ENCODE measurements around the gene MARCHF3. TPM values are rescaled to one million over a fixed set of nuclear protein-coding genes. Genes with fewer than 3 reads are reported as not detected.

MARCHF3 gene
- polyA plus RNA-seq, 2 of the 4 experiments (the other 2 are of a cell fraction) = 0.39 to 0.68 TPM

- TF ChIP-seq PBX3 (IDR thresholded peaks at IDR 0.05) = no peak
Measured at GRCh38 chr5:126965061-126965475, 65.3 kb downstream of the MARCHF3 start (continued).

- WGBS (ENCODE audit: missing lambda C conversion rate) = 90% methylated on average over 2 of the region's 2 CpGs
- no peak overlapping the region for H3K4me2 ChIP-seq
- H3K27ac ChIP-seq = no peak overlapping the region
- CTCF ChIA-PET = no interaction called here
- POLR2A ChIA-PET = no interaction called here
- no peak for FAIRE-seq
- no peak for DNase-seq (ENCODE audit: low read depth in 1 of 2, low spot score in 1 of 2)
- no peaks in the 10 kb centered on the region for H3K4me1 ChIP-seq
- no peak for TF ChIP-seq NFE2L2 (conservative IDR thresholded peaks at IDR 0.05; ENCODE audit: low read length)
- TF ChIP-seq NPAS2 (CRISPR knock-in tag; IDR thresholded peaks at IDR 0.05; ENCODE audit: borderline replicate concordance) = no peak
- no peak for TF ChIP-seq HMGXB4 (CRISPR knock-in tag; IDR thresholded peaks at IDR 0.05; ENCODE audit: borderline replicate concordance)
- TF ChIP-seq HOXA7 (CRISPR knock-in tag; IDR thresholded peaks at IDR 0.05) = no peak
- TF ChIP-seq ZC3H11A (IDR thresholded peaks at IDR 0.05) = no peak
- TF ChIP-seq TP53 (CRISPR knock-in tag; IDR thresholded peaks at IDR 0.05) = no peak
- TF ChIP-seq CBX2 (IDR thresholded peaks at IDR 0.05; ENCODE audit: borderline replicate concordance, low read depth) = no peak
- TF ChIP-seq CTCF (IDR thresholded peaks at IDR 0.05) = no peak
- TF ChIP-seq EHMT2 (IDR thresholded peaks at IDR 0.05; ENCODE audit: low read depth) = no peak
- TF ChIP-seq HDAC2 (IDR thresholded peaks at IDR 0.05) = no peak
- no peak for TF ChIP-seq EHF (CRISPR knock-in tag; IDR thresholded peaks at IDR 0.05)
- TF ChIP-seq ZNF302 (CRISPR knock-in tag; IDR thresholded peaks at IDR 0.05) = no peak
- TF ChIP-seq FOSL2 (IDR thresholded peaks at IDR 0.05) = no peak
- TF ChIP-seq FOSL2 (CRISPR knock-in tag; IDR thresholded peaks at IDR 0.05) = no peak
- TF ChIP-seq MAZ (IDR thresholded peaks at IDR 0.05; ENCODE audit: borderline replicate concordance, low read depth, low read length) = no peak
- TF ChIP-seq HOXB5 (CRISPR knock-in tag; IDR thresholded peaks at IDR 0.05) = no peak
- TF ChIP-seq JUNB (IDR thresholded peaks at IDR 0.05) = no peak
- no peaks in the 10 kb centered on the region for H3K9me3 ChIP-seq
- no peak overlapping the region for H3K4me3 ChIP-seq
- no peak for ATAC-seq
Measured at GRCh38 chr5:126963822-126964375, 66.5 kb downstream of the MARCHF3 start.

- no peaks in the 10 kb centered on the region for H3K9me3 ChIP-seq
- POLR2A ChIA-PET = no interaction called here
- no peak for FAIRE-seq
- no peaks in the 10 kb centered on the region for H3K4me1 ChIP-seq
- H3K4me3 ChIP-seq = no peak overlapping the region
- H3K27ac ChIP-seq = no peak overlapping the region
- DNase-seq (ENCODE audit: low read depth in 1 of 2, low spot score in 1 of 2) = no peak
- WGBS (ENCODE audit: missing lambda C conversion rate) = 52% methylated on average over 2 of the region's 2 CpGs
- no peak overlapping the region for H3K4me2 ChIP-seq
- CTCF ChIA-PET = no interaction called here
- no peak for ATAC-seq
- TF ChIP-seq CTCF (IDR thresholded peaks at IDR 0.05) (no peak), RFX5 (IDR thresholded peaks at IDR 0.05) (no peak), KDM5A (IDR thresholded peaks at IDR 0.05) (no peak), ESRRA (IDR thresholded peaks at IDR 0.05; ENCODE audit: borderline replicate concordance, low read length) (no peak), CBX2 (IDR thresholded peaks at IDR 0.05; ENCODE audit: borderline replicate concordance, low read depth) (no peak), SMC3 (IDR thresholded peaks at IDR 0.05) (no peak), REST (IDR thresholded peaks at IDR 0.05) (no peak), RAD21 (conservative IDR thresholded peaks at IDR 0.05 in 1 of 2, IDR thresholded peaks at IDR 0.05 in 1 of 2) (no peak), ZFP36 (IDR thresholded peaks at IDR 0.05; ENCODE audit: borderline replicate concordance, partially characterized antibody) (no peak), HOXB5 (CRISPR knock-in tag; IDR thresholded peaks at IDR 0.05) (no peak), MYC (IDR thresholded peaks at IDR 0.05; ENCODE audit: borderline replicate concordance, low read length) (no peak)
Measured at GRCh38 chr5:126961702-126962101, 68.7 kb downstream of the MARCHF3 start.

Data from A549 (cell line).